ENCODE measurements around the gene LPIN1.

DNA sequence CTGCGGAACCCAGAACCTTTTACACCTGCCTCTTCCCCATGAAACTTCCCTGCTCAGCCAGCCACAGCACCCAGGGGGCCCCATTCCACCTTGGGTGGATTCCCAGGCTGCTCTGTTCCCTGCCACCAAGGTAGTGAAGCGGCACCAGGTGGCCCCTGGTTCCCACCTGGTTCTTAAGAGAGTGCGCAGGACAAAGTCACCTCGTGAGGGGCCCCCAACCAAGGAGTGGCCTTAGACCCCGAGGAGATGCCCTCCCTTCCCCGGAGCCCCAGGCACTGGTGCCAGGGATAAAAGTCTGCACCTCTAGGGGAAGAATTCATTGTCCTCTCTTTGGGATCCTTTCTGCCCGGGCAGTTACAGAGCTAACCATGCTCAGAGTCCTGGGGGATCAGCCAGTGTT, 3.1 kb upstream of the LPIN1 start:
- TF ChIP-seq FOXM1 (IDR thresholded peaks at IDR 0.05; ENCODE audit: borderline replicate concordance, low read depth) (no peak), EGR1 (IDR thresholded peaks at IDR 0.05) (no peak), YY1 (IDR thresholded peaks at IDR 0.05; ENCODE audit: low read depth) (no peak), EP300 (IDR thresholded peaks at IDR 0.05; ENCODE audit: borderline replicate concordance) (no peak), TAF1 (IDR thresholded peaks at IDR 0.05; ENCODE audit: low read depth) (no peak), CEBPB (IDR thresholded peaks at IDR 0.05) (no peak), TCF12 (IDR thresholded peaks at IDR 0.05; ENCODE audit: low read depth) (no peak), CREB1 (IDR thresholded peaks at IDR 0.05; ENCODE audit: low read depth) (no peak)
- TF ChIP-seq, protein P1, sequence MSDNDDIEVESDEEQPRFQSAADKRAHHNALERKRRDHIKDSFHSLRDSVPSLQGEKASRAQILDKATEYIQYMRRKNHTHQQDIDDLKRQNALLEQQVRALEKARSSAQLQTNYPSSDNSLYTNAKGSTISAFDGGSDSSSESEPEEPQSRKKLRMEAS (IDR thresholded peaks at IDR 0.05) = no peak
- TF ChIP-seq, protein P2, sequence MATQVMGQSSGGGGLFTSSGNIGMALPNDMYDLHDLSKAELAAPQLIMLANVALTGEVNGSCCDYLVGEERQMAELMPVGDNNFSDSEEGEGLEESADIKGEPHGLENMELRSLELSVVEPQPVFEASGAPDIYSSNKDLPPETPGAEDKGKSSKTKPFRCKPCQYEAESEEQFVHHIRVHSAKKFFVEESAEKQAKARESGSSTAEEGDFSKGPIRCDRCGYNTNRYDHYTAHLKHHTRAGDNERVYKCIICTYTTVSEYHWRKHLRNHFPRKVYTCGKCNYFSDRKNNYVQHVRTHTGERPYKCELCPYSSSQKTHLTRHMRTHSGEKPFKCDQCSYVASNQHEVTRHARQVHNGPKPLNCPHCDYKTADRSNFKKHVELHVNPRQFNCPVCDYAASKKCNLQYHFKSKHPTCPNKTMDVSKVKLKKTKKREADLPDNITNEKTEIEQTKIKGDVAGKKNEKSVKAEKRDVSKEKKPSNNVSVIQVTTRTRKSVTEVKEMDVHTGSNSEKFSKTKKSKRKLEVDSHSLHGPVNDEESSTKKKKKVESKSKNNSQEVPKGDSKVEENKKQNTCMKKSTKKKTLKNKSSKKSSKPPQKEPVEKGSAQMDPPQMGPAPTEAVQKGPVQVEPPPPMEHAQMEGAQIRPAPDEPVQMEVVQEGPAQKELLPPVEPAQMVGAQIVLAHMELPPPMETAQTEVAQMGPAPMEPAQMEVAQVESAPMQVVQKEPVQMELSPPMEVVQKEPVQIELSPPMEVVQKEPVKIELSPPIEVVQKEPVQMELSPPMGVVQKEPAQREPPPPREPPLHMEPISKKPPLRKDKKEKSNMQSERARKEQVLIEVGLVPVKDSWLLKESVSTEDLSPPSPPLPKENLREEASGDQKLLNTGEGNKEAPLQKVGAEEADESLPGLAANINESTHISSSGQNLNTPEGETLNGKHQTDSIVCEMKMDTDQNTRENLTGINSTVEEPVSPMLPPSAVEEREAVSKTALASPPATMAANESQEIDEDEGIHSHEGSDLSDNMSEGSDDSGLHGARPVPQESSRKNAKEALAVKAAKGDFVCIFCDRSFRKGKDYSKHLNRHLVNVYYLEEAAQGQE (IDR thresholded peaks at IDR 0.05; ENCODE audit: low read depth) = no peak
